ENCODE results near the gene ACAP2.
A peak's percentile ranks its signal among the peaks of the same experiment; 100 is the strongest.

Gene ACAP2

DNA sequence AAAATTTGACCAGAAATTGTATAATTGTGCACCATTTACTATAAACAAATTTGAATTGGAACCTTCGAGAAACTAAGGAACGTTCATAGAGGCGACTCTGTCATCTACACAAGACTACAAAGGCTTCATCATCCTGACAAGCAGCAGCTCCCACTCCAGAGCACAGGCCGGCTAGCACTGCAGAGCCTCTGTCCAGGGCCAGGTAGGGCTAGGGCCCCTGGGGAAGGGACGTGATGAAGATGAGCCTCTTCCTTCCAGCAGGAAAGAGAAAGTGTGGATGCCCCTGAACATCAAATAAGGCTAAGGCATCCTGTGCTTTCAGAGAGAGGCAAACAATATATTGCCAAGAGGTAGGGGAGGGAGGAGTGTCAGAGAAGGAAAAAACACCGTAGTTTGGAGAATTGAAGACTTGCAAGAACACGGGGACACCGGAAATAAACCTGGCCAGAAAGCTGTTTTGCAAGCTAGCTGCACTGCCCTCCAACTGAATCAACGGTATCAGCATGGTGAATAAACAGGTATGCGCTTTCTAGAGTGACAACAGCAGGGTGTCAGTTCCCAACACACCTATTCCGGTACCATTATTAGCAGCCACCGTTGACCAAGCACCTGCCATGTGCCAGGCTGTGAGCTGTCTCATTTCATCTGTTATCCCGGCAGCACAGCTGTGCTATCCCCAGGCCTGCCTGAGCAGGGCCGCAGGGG lies 184.2 kb downstream of the ACAP2 start:
- peak; percentile 67 for DNase-seq

DNA sequence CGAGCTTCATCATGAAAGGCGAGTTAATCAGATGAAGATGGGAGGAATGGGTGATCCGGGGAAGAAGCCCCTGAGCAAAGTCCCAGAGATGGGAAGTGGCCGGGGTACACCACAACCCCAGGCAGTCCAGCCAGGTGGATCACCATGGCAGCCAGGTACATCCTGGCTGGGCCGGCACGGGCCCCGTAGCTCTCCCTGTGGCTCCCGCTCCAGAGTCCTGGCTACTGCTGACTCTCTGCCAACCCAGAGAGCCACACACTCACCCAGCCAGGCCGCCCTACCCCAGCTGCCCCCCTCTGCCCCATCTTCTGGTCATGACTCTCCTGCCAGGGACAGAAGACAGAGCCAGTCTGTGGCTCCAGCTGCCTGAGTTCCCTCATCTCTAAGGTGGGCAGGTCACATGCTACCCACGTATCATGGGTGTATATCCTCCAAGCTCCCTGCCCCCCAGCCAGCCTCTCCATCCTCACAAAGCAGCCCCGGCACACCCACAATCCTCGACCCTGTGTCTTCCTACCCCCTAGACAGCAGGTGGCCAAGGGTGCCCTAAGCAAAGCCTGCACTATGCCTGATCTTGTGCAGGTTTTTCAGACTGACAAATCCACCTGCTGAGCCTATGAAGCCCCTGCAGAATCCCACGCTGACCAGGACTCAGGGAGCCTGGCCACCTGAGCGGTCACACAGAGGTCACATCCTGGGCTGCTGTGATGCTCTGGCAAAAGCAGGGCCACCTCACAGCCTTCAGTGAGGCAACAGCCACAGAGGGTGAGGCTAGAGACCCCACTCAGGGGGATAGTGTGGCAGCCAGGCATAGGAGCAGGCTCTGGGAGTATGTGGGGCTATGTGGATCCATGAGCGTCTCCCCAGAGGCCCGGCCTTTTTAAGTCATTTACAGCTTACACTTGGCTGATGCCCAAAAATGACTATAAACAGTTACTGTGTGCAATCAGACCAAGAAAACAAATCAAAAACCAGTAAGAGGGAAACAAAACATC lies 185.1 kb downstream of the ACAP2 start:
- no peak for DNase-seq

DNA sequence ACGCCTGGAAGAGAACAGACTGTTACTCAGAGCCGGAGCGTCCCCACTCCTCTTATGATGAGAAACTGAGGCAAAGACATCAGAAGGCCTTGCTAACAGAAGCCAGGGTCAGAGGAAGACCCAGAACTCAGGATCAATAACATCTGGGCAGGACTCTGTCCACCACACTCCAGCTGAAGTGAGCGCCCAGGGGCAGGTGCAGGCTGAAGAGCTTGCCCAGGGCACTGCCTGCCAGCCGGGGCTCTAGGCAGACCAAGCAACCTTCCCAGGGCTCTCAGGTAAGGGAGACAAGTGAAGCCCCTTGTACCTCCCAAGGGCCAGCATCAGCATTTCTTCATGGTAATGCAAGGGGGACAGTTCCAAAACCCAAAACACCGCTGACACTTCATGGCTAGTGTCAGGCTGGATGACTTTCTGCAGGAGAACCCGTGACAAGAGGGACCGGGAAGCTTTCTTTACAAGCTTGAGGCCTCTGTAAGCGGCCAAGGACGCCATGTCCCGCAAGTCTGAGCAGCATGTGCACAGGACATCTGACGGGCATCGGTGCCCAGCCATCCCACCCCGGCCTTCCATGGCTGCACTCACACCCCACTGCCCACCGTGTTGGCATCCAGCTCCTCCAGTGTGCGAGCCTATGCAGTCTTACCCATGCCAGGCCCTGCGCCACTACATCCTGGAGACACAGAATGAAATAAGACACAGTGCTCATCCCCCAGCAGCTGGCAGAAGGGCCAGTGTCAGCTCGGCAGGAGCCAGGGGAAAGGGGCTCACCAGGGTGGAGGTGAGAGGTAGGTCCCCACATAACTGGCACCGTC lies 186.0 kb downstream of the ACAP2 start:
- no peak for DNase-seq

DNA sequence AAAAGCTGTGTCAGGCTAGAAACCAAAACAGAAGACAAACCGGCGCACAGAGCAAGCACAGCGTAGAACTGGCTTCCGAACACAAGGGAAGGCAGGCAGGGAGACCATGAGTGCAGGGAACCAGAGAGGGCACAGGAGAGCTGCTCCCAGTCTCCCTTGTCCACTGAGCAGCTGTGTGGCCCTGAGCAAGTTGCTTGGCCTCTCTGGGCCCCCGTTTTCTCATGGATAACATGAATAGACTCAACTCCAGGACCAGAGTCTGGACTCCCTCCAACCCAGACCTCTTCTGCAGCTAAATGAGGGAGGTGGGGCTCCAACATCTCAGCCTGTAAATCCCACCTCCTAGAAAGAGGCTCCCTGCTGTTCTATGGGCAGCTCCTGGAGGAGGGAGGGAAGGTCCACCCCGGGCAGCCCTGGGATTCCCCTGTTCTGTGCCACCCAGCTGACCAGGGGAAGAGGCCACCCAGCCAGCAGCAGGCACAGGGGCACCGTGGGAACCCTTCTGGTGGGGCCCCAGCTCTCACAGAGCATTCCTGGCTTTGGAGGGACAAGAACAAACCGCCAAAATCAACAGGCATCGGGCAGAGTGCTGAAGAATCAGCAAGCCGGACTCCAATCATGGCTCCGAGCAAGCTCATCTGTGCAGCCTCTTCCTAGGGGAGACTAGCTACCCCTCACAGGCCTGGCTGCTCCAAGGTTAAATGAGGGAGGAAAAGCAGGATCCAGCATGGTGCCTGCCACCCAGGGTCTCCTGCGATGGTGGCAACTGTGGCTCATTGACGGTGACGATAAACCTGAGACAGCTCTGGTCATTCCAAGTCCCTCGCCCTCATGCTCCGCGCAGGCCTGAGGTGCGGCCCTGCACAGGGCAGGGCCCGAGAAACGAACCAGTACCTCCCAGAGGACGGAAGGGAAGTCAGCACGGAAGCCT lies 187.0 kb downstream of the ACAP2 start:
- no peak for DNase-seq

DNA sequence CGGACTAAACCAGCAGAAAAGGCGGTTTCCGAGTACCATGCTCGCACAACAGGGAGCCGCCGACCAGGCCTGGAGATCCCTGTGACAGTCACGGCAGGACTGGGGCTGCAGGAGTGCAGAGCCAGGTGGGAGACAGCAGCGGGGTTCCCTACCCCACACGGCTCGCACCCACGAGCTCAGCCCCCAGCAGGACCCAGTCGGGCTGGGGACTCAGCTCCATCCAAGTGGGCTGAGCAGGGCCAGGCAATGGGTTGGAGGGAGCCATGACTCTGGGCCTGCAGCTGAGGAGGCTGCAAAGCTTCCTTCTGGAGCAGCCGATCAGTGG lies 187.7 kb downstream of the ACAP2 start:
- no peak for DNase-seq

DNA sequence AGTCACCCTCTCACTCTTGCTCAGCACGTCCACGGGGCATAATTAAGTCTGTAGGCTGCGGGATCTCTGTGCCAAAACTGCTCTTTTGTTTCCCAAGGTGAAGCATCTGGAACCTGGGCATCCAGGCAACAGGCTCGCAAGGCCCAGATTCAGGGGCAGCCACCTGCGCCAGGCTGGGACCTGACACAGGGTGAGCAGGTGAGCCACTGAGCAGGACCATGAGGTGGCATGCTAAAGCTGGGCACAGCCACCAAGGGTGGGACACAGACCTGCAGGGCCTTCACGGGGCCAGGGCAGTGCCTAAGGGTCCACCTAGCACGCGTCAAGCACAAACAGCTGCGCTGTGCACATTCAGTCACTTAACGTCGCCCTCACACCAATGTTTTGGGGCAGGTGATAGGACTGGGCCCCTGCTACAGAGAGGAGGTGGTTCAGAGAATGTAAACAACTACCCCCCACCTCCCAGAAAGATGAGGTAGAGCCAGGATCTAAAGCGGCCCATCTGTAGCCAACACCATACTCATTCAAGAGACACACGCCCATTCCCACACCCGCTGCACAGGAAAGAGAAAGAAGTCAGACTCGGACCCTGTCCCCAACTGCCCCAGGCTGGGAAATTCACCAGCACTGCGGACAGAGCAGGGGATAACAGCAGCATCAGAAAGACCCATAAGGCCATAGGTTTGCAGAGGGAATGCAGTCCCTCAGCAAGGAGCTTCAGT lies 188.2 kb downstream of the ACAP2 start:
- peak; percentile 36 for DNase-seq

DNA sequence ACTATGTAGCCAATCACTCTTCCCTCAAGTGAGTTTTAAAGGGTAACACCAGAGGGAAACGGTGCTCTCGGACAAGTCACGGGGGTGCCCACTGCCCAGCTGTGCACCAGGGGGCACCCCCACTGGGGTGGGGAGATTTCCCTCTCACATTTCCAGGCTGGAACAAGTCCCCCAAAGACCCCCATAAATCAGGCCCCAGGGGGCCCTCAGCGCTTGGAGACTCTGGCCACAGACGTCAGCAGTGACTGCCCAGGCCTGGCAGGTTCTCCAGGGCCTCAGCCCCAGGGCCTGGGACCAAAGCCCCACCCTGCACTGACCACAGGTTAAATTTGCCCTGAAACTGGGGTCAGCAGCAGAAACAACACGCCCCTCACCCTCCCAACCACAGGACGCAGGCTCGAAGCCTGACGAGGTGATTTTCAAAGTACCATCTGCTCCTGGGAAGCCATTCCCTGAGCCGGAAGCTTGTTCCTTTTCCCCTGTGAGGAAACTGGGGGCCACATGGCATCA lies 188.8 kb downstream of the ACAP2 start:
- peak; percentile 85 for DNase-seq

DNA sequence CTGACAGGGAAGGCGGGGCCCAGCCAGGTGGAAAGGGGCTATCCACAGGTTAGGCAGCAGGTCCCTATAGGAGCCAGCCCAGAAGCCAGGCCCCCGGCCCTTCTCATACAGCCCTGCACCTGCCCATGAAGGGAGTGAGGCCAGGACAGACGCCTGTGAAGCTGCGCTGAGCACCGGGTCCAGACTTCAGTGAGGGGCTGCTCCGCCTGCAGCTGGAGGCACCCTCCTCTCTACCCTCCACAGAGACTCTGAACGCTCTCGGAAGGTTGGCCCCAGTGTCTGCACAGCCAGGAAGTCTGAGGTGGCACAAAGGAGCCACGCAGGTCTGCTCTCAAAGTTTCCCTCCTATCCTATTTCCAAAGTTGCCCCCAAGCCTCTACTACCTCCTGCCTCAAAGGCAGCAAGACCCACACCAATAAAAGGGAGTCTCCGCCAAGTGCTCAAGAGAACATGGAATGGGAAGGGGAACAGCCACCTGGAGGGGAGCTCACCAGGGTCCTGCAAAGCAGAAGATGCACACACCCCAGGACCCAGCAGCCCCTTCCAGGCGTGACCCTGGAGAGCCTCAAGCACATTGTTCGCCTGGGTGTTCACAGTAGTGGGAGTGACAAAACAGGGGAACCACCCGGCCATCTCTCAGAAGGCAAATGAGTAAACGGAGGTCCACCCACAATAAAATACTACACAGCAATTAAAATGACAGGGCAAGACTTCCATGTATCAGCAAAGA lies 191.3 kb downstream of the ACAP2 start:
- no peak for DNase-seq

DNA sequence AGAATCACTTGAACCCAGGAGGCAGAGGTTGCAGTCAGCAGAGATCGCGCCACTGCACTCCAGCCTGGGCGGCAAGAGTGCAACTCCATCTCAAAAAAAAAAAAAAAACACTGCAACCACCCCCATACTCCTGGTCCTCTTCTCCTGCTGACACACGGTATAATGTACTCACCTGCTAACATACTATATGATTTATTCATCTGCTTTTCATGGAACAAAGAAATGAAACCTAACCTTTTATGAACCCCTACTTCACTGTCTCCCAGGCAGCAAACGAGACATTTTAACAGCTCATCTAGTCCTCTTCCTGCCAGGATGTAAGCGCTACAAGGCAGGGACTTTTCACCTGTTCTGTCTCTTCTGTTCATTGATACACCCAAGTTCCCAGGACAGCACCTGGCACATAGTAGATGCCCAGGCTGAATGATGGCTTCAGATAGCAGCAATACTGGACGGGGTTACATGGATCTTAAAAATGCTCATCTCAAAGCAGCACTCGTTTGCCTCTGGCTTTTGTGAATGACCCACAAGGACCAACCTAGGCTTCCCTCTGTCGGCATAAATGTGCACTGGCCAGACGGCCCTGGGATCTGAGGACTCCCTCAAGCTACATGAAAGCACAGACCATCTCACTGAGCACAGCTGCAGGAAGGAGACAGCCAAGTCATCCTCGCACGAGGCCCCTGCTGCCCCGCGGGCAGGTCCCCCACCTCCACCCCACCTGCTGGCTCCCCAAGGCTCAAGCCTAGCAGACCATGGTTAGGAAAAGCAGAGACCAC lies 192.2 kb downstream of the ACAP2 start:
- no peak for DNase-seq

DNA sequence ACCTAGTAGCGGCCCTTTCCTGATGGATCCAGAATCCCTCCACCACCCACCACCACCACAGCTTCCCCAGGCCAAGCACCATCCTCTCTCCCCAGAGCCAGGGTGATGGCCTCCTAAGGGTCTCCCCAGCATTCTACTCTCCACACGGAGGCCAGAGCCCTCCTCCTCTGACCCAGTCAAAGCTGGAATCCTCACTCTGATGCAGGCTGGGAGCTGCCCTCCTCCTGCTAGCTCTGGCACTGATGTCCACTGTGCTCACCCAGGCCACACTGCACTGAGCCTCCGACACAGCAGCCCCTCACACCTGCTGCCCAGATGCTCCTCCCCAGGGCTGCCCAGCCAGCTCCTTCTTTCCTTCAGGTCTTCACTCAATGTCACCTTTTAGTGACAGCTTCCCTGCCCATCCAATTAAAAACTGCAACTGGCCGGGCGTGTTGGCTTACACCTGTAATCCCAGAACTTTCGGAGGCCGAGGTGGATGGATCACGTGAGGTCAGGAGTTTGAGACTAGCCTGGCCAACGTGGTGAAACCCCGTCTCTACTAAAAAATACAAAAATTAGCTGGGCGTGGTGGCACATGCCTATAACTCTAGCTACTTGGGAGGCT lies 192.9 kb downstream of the ACAP2 start:
- no peak for DNase-seq

DNA sequence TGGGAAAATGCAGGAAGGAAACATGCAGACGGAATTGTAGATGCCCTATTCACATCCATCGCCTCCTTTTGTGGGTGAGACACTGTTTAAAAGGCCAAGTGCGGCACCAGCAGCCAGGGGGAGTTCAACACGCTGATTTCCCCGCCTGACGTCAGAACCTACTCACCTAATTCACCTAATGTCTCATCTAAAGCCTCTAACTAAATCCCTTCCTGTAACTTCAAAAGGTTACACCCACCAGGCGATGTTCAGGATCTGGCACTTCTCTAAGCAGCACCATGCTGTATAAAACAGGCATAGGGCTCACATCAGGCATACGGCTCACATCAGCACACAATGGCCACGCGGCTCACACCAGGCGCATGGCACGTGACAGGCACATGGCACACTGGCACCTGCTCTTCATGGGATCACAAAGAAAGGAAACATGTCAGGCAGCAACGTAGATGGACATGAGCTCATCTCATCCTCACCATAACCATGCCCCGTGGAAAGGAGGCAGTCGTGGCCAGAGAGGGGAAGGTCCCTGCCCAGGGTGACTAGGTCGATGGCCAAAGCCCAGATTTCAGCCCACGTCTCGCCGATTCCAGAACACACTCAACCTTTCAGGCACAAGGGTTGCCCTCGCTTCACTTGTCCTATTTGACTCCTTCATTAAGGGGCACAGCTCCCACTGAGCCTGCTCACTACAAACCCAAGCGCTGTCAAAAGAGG lies 193.6 kb downstream of the ACAP2 start:
- no peak for DNase-seq

DNA sequence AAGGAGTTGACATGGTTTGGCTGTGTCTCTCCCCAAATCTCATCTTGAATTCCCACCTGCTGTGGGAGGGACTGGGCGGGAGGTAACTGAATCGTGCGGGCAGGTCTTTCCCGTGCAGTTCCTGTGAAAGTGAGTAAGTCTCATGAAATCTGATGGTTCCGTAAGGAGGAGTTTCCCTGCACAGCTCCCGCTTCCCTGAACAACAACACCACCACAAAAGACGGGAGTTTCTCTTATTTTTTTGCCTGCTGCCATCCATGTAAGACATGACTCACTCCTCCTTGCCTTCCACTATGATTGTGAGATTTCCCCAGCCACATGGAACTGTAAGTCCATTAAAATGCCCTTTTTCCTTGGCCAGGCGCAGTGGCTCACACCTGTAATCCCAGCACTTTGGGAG lies 194.5 kb downstream of the ACAP2 start:
- no peak for DNase-seq

DNA sequence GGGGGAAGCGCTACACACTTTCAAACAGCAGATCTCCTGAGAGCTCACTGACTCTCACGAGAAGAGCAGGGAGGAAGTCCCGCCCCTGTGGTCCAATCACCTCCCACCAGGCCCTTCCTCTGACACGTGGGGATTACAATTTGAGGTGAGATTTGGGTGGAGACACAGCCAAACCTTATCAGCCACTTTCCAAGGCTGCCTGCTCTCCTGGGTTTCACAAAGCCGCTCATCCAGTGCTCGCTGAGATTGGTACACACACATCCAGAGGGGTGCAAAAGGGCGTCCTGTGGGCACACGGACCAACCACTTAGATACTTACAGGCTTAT lies 195.0 kb downstream of the ACAP2 start:
- DNase-seq, result peak; percentile 32

DNA sequence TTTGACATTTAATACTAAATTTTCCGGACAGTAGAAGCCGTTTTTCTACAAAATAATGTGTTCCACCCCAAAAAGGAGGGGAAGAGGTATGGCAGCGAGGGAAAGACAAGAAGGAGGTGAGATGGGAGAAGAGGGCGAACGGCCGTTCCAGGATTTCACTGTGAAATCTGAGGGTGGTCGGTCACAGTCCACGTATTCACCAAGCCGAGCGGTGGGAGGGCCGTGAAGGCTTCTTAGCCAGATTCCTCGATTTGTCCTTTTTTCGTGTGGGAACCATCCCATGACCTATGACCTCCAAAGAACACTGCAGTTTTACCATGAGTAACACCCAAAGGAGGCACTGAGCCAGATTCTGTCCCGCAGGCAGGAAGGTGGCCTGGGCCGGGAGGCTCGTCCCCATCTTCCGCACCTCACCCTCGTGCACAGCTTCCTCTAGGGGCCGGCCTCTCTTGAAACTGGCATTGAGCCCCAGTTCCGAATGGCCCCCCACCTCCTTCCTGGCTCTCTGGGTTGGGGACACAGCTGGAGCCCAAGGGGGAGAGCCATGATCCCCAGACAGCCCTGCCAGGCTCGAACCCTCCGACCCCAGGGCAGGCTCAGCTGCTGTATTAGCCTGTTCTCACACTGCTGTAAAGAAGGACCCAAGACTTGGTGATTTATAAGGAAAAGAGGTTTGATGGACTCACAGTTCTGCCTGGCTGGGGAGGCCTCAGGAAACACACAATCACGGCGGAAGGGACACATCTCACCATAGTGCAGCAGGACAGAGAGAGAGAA lies 195.5 kb downstream of the ACAP2 start:
- no peak for DNase-seq

DNA sequence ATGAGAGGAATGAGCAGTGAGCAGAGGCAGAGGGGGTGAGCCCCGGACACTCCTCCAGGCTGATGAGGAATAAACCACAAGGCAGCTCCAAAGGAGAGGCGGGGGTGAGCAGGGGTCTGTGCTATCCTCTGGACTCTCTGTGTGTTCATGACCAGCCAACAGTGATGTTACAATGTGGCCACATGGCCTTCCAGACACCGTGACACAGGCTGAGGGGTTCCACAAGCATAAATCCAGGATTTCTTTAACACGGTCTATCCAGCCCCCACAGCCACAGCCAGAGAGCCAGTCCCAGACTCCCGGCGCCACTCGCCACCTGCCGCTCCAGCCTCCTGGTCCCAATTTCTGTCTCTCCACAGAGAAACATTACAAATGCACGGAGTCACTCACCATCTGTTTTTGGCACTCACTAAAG lies 196.2 kb downstream of the ACAP2 start:
- DNase-seq, result peak; percentile 91

DNA sequence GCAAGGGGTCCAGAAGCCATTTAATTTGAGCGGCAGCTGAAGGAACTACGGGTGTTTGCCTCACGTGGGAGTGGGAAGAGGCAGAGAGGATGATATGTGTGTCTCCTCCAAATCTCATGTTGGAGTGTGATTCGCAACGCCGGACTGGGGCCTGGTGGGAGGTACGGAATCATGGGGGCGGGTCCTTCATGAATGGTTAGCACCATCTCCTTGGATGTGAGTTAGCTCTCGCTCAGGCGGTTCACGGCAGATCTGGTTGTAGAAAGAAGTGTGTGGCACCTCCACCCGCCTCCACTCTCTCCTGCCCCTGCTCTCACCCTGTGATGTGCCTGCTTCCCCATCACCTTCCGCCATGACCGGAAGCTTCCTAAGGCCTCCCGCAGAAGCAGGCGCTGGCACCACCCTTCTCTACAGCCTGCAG lies 197.3 kb downstream of the ACAP2 start:
- DNase-seq, result no peak

DNA sequence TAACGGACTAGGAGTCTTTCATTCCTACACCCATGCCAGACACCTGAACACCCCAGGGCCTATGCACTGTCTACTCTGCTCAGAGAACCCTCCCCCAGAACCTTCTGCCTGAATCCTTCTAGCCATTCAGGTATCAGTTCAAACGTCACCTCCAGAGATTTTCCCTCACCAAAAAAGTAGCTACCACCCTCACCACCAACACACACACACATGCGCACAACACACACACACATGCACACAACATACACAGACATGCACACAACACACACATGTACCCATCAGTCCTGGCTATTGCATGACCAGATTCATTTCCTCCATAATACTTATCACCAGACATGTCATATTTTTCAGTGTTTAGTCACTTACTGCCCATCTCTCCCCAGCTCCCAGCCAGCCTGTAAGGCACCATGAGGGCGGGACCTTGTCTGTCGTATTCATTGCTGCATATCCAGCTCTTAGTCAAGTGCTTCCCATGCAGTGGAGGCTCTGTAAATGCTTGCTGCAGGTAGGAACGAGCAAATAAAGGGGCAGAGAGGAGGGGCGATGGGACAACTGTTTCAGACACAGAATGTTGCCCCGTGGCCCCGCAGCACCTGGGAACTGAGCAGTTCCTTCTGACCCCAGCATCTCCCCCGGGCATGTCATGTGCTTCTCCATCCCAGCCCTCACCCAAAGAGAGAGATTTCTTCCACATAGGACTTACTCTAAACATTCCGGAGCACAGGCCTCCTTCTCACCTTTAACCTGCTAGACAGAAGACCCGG lies 201.0 kb downstream of the ACAP2 start:
- DNase-seq, result no peak

Data from NCI-H82 (cell line).